Activated CD8-positive, alpha-beta memory T cell treated with anti-CD3 and anti-CD28 coated beads, Interleukin-2, amount 50 U/mL, for 24 hours (primary cell): ENCODE results near the gene RASA3.

ENCODE experiments used
- DNase-seq: peaks from one replicate; pipeline ENCODE4 v3.0.0-alpha.2; 2020; ENCODE audit errors: extremely low read depth

Gene RASA3

DNA sequence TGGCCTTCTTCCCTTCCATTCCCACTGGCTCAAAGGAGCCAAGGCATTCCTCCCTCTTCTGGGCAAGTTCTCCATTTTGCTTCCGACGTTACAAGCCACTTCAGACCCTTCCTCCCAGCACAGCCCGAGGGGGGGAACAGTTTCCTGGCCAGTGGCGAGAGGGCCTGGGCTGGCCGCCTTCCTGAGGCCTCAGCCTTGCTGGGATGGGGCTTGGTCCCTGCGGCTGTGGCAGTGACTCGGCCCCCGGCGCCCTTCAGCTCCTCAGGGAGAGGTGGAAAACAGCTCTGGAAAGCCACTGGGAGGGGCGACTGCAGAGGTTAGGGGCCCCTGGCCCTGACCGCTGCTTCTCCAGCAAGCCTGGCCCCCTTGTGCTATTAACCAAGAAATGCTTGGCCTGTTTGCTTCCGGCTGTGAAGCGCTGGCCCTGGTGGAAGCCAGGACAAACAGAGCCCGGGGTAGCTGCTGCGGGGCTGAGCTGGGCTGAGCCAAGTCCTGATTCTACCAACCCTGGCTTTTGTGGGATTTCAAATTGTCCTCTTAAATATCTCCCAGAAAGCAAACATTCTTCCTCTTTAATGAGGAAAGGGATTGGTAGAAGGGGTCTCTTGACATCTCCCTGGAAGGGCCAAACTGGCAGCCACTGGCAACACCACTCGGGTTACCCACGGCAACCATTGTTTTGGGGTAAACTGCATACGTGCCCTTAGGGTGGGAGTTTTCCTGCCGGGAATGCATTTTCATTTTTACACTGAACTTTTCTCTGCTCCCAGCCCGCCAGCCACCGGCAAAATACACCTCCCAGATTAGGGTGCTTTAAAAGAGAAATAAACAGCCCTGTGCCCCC, 197.2 kb downstream of the RASA3 start:
- no peak for DNase-seq

DNA sequence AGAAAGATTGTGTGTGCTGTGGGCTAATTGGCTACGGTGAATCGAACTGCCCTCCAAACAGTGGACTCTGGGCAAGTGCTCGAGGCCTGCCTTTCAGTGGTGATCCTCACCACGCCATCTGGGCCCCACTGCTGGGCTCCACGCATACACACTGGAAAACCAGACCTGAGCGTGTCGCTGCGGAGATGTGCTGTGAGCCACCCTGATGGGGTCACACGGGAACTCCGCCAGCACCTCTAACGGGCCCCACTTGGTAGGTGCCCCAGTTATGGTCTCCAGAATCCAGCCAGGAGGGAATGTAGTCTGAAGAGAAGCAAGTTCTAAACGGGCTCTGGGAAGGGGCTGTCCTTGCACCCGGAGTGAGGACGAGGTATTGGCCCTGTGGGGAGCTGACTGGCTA, 197.8 kb downstream of the RASA3 start:
- DNase-seq, result no peak

DNA sequence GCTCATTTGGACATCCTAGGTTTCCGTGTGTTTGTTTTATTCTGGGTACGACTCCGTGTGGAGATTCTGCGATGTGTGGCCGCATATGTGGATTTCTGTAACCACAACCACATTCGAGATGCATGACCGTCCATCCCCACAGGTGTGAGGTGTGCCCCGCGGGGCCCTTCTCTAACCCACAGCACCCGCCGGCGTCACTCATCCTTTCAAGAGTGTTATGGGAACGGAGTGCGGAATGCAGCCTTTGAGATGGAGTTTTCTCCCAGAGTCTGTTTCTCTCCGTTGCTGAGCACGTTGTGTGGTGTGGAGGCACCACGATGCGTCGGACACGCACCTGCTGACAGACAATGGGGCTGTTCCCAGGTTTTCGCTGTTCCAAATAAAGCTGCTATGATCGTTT, 198.5 kb downstream of the RASA3 start:
- no peak for DNase-seq

- no peak for DNase-seq
Observed at GRCh38 chr13:113931841-113932459, 200.5 kb downstream of the RASA3 start.

- peak; percentile 9 for DNase-seq
Observed at GRCh38 chr13:113930671-113931637, 201.5 kb downstream of the RASA3 start.

GRCh38 chr13:113929628-113930615, 202.5 kb downstream of the RASA3 start:
- DNase-seq, result no peak

DNA sequence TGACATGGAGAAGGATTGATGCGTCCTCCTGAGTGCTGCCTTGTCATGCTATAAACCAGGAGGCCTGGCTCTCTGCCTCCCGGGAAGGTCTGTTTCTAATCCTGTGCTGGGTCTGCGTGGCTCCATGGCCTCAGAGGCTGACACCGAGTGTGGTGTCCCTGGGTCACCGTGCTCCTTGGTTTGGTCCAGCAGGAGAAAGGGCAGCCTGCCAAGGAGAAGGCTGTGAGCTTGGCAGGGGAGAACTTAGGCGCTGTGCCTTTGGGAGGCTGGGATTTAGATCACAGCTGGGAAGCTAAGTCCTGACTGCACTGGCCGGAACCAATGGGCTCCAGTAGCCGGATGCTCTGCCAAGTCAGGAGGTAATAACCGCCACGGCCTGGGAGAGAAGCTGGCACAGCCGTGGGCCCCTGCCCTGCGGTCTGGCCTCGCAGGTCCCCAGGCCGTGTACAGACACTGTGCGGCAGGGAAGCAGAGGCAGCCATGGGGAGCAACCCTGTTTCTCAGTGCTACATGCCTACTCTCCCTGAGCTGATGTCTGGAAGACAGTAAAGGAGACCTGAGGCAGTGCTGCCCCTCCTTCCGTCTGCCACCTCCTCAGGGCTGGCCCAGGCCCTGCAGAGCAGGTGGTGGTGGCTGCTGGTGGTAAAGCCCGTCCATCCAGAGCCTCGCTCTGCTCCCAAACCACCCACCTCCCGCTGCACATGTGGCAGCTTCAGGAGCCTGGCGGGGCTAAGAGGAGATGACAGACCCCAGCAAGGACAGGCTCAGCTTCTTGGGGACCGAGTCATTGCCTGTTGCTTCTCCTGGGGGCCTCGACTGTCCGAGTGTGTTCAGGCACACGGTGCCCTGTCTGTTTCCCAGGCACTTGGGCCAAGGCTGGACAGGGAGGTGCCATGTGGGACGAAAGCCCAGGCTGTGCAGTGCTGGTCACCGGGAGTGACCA, 203.5 kb downstream of the RASA3 start:
- DNase-seq, result no peak
